GM18873 (cell line): Measurements from ENCODE around the gene ELOF1.
A peak's percentile ranks its signal among the peaks of the same experiment; 100 is the strongest.
"Not testable (repeated sequence)": the region's sequence is repeated elsewhere in the genome, so short reads cannot be mapped to it uniquely, and the experiment has no call there.

Experiments
- ATAC-seq: cut with Tn5 transposase; IDR thresholded peaks from one replicate; pipeline ENCODE4 v1.9.1; 2021; ENCODE audit warnings: mild to moderate bottlenecking, moderate library complexity, moderate number of reproducible peaks; ENCODE audit not compliant: unreplicated experiment, low FRiP score

The ELOF1 gene

DNA sequence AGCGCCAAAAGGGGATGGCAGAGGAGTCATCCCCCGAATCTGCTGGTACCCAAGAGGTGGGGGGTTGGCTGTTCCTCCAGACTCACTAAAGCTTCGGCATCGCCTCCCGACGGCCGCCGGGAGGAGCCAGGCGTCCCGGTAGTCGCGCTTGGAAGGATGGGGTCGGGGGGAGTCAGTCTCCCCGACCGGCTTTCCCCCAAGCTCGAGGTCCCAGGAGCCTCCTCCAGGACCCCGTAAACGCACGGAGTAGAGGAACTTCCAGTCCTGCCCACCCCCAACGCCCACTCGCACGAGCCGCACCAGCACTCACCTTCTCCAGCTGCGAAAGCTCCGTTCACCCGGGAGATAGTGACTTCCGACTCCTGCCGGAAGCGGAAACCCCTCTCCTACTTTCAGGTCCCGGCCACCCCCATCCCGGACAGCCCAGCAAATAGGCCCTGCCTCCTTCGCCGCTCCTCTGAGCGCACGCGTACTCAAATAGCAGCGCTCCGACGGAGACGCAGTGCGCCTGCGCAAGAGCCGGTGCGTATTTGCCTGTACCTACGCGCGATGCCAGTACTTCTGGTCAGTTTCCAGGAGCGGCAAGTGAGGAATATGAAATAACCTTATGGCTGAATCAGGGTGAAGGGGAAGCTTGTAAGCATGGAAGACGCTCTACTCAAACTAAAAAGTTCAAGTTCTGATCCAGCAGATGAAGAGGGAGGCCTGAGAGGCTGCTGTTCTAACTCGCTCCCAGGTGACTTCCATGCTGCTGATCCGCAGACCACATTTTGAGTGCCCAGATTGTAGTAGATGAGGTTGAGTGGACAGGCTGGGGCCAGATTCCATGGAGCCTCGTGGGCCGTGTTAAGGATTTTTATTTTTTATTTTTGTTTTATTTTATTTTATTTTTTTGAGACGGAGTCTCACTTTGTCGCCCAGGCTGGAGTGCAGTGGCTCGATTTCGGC is at the start of gene ELOF1:
Gene ELOF1 (minus strand): TSS at position 350 of the 948 bp plus-strand sequence. CDS start 4,883 bp downstream, outside the sequence.
- ATAC-seq: peak; percentile 73

DNA sequence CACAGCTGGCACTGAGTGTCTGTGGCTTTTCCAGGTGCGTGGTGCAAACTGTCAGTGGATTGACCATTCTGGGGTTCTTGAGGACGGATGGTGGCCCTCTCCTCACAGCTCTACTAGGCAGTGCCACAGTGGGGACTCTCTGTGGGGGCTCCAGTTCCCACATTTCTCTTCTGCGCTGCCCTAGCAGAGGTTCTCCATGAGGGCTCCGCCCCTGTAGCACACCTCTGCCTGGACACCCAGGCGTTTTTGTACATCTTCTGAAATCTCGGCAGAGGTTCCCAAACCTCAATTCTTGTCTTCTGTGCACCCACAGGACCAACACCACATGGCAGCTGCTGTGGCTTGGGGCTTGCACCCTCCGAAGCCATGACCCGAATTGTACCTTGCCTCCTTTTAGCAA is 47.5 kb upstream of the ELOF1 start:
- ATAC-seq: no peak

DNA sequence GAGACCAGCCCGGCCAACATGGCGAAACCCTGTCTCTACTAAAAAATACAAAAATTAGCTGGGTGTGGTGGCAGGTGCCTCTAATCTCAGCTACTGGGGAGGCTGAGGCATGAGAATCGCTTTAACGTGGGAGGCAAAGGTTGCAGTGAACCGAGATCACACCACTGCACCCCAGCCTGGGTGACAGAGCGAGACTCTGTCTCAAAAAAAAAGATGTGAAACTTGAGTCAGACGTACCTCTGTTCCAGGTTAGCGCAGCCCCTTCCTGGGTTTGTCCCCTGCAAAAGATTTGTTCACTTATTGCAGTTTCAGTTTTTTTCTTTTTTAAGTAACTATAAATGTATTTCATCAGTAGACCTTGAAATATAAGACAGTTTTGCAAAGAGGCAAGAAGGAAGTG is 40.7 kb upstream of the ELOF1 start:
- ATAC-seq: not testable (repeated sequence)

DNA sequence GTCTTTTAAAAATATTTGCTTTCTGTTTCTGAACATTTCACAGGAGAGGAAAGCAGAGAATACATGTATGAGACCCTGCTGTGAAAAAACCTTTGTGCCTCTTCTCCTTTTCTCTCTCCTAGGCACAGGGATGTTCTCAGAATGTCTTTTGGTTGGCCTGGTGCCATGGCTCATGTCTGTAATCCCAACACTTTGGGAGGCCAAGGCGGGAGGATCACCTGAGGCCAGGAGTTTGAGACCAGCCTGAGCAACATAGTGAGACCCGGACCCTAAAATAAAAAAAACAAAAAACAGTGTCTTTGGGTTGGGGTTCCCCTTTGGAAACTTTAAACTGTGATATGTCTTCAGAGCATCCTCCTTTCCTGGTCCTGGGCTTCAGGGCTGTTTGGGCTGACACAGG is 39.7 kb upstream of the ELOF1 start:
- no peak for ATAC-seq

DNA sequence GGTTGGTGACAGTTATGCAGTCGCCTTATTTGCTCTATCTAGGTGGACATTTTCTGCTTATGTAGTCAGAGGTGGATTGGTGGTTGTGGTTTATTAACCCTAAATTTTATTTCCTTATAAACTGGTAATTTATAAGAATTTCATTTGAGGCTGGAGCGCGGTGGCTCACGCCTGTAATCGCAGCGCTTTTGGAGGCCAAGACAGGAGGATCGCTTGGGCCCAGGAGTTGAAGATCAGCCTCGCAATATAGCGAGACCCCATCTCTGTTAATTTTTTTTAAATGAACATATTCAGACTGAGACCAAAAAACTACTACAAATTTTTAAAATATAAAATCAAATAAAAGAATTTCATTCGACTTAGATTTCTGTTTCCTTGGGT is 39.1 kb upstream of the ELOF1 start:
- ATAC-seq: no peak

DNA sequence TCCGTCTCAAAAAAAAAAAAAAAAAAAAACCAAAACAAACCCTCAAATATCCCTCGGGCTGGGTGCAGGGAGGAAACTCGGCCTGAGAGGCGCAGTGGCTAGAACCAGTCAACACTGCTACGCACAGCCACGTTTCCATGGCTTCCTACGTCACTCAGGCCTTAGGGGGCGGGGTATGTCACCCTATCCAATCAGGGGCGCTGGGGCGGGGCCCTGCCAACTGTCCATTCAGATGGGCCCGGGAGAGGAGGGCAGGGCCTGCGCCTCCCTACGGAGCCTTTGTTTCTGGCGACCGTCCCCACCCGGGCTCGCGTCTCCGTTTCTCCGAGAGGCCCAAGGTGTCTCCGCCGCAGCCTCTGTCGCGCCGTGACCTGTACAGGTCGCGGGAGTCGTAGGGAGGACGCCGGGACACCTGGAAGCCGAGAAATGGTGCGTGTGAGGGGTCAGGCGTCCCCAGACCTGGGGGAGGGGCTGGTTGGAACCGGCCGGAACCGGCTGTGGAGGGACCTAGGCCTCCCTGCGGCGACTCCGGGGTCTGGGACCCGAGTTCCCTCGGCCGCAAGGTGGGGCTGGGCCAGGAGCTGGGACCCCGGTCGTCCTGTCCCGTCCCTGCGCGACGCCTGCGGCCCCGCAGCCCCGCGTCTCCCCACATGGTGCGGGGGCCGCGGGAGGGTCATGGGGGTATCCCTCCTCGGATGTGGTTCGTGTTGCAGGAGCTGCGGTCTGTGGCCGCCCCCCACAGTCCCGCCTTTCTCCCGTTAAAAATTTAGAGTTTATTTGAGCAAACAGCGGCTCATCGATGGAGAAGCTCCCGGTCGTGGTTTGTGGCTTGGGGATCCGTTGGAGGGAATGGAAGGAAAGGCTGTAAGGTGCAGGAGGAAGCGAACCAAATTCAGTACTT is 38.4 kb upstream of the ELOF1 start, which contains the start of gene ZNF627:
Gene ZNF627 (plus strand): TSS at position 282 of the 901 bp plus-strand sequence. CDS start 145 bp downstream, at position 427.
- ATAC-seq: peak; percentile 97

DNA sequence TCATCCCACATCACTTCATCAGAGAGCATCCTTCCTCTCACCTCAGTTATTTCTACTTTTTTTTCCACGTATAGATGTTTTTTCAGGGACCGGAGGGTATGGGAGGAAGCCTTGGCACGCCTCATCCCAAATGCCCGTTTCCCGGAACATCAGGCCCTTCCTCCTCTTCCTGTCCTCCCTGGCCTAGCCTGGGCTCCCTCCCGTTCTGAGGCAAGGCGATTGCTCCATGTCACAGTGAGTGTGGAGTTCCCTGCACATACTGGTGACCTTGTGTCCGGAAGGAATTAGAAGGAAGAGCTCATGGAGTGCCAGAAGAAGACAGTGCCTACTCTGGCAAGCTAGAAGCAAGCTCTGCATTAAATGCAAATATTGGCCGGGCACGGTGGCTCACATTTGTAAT is 37.1 kb upstream of the ELOF1 start:
- ATAC-seq: no peak

DNA sequence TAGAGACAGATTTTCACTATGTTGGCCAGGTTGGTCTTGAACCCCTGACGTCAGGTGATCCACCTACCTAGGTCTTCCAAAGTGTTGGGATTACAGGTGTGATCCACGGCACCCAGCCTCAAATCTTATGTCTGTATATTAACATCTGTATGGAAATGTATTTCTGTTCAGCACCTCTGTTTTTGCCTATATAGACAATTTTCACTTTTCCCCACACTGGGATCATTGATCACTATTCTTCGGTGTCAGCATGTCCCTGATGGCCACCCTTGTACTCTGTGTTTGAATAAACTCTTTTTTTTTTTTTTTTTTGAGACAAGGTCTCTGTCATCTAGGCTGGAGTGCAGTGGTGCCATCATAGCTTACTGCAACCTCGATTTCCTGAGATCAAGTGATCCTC is 35.1 kb upstream of the ELOF1 start:
- no peak for ATAC-seq

DNA sequence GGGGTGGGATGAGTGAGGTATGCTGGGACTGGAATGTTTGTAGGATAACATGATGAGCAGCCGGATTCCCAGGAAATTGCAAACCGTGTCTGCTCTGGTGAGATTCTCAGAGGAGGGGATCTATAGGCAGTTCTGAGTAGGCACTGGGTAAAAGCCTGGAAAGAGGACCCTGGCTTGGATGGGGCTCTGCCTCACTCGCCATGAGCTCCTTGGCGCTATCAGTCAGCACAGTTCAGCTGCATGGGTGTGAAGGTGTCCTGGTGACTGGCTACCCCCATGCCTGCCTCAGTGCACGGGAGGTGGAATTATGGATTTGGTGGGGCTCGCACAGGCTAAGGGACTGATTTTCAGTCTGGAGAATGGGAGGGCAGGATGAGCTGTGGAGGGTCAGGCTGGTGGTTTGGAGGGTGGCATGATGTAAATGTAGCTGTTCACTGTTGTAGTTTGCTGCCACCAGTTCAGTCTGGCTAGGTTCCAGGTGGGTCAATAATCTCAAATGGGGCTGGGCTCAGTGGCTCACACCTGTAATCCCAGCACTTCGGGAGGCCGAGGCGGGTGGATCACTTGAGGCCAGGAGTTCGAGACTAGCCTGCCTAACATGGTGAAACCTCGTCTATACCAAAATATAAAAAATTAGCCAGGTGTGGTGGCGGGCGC is 29.1 kb upstream of the ELOF1 start:
- ATAC-seq: no peak

DNA sequence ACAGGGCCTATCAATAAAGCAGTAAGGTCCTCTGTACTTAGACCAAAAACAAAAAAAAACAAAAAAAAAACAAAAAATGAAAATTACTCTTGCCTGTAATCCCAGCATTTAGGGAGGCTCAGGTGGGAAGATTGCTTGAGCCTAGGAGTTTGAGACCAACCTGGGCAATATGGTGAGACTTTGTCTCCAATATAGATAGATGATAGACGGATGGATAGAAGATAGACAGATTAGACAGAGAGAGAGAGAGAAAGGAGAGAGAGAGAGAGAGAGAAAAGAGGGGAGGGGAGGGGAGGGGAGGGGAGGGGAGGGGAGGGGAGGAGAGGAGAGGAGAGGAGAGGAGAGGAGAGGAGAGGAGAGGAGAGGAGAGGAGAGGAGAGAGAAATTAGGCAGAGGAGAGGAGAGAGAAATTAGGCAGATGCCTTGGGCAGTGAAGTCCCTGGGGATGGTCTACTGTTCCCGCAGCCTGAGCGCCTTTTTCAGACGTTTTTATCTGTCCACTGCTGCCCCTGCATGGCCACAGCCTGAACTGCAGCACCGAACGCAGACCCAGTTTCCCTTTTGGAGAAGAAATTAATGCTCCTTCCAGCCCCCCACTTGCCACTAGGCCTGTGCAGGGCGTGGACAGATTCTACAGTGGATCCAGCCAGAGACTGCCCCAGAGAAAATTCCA is 28.4 kb upstream of the ELOF1 start:
- ATAC-seq: no peak

DNA sequence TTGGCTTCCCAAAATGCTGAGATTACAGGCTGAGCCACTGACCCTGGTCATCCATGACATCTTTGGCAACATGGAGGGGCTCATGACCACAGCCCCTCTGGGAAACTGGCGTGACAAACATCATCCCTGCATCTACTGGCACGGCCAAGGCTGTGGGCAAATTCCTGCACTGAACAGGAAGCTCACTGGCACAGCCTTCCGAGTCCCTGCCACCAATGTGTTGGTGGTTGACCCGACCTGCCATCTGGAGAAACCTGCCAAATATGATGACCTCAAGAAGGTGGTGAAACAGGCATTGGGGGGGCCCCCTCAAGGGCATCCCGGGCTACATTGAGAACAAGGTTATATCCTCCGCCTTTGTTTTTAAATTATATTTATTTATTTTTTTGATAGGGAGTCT is 27.3 kb upstream of the ELOF1 start:
- ATAC-seq: no peak

DNA sequence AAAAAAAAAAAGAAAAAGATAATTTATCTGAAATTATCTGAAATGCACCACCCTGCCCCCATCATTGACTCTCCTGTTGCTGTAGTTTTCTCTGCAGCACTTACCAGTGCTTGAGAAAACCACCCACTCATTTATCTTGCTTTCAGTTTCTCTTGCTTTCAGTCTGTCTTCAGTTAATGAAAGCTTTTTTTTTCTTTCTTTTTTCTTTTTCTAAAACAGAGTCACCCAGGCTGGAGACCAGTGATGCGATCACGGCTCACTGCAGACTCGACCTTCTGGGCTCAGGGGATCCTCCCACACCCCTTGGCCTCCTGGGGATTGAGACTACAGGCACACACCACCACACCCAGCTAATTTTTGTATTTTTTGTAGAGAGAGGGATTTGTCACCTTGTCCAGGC is 22.7 kb upstream of the ELOF1 start:
- ATAC-seq: peak; percentile 77

DNA sequence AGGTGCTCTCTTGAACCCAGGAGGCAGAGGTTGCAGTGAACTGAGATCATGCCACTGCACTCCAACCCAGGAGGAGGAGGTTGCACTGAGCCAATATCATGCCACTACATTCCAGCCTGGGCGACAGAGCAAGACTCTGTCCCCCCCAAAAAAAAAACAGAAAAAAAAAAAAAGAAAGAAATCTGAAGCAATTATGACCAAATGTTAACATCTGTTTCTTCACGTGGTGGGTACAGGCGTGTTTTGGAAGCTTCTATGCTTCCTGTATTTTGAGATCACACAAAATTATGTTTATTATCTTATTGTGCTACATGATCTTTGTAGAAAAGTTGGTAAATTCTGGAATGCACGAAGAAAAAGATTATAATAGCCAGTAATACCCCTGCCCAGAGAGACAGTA is 21.1 kb upstream of the ELOF1 start:
- no peak for ATAC-seq

DNA sequence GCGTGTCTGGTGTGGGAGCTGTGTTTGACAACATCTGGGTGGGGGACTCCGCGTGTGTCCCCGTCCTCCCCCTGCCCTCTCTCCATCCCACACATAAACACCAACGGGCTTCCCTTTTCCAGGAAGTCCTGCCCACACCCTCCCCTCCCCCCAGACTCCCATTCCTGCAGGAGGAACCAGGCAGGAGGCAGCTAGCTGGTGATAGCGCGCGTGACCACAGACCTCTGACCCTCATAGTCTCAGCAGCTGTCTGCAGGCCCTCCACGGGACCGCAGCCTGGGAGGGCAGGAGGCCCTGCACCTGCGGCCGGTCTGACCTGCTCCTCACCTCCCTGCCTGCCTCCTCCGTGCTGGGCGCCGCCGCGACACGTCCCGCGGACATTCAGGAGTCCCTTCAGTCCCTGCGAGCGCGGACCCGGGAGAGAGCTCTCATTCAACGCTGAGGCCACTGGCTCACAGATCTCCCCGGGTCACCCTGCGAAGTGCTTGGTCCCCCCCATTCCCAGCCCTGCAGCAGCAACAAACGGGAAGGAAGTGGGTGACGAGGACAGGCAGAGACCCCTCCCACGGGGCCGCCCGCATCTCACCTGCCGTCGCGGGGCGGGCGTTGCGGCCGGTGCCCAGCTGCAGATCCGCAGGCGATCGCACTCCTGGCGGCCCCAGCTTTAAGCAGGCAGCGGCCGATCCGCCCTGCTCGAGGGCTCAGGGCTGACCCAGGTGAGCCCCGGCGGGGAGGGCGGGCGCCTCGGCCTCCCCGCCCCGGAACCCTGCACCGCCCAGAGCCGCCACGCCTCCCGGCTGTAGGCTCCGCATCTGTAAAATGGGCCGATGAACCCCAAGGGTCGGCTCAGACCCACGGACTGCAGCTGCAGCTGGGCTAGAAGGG is 19.5 kb upstream of the ELOF1 start:
- no peak for ATAC-seq

DNA sequence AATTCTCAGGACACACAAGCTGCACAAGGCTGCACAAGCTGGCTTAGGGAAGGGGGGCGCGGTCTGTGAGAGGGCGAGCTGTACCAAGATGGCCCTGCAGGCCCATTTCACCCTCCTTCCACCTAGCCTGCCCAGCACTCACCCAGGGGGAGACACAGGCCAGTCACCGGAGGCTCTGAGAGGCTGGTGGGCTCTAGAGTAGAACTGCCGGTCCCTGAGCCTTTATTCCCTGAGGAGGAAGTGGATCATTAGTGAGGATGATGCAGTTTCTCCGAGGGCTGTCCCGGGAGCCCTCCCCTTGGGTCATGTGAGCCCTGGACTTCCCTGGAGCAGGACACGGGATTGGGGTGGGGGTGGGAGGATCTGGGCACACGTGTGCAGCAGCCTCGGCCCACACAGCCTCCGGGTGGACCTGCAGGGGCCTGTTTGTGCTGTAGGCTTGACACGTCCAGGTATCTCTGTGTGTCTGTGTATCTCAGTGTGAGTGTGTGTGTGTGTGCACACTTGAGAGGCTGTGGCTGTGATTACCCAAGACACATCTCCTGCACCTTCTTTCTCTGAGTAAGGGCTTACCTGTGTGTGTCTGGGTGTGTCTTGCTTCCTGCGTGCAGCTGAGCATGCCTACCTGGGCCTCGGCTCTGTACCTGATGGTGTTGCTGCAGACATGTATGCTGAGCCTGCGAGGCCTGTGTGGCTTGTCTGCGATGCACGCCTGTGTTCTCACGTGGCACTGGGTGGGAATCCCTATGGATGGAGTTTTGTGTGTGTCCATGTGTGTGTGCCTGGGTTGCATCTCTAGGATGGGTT is 18.6 kb upstream of the ELOF1 start, which contains the start of gene ACP5:
Gene ACP5 (minus strand): TSS at position 195 of the 807 bp plus-strand sequence. CDS start 328 bp downstream, outside the sequence.
- no peak for ATAC-seq

DNA sequence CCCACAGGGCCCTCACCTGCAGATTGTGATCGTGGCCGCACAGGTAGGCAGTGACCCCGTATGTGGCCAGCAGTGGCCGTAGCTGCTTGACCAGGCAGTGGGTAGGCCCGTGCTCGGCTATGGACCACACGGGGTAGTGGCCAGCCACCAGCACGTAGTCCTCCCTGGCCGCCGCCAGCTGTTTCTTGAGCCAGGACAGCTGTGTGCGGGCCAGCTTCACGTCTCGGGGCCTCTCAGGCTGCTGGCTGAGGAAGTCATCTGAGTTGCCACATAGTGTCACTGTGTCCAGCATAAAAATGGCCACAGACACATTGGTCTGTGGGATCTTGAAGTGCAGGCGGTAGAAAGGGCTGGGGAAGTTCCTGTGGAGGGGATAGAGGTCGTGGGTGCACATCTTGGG is 17.2 kb upstream of the ELOF1 start:
- ATAC-seq: no peak

DNA sequence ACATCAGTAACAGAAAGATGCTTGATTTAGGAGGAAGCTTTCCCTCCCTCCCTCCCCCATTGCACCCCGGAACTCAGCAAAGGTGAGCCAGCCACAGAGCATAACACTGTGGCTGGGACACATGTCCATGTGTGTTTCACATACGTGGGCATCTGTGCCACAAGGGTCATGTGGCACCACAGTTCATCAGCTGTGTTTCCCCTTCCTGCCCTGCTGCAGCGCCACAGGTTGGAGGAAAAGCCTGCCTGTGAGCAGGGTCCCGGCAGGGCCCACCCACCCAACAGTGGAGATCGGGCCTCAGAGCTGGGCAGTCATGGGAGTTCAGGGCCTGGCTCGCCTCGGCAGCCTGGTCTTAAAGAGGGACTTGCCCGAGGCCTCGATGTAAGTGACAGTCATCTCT is 15.7 kb upstream of the ELOF1 start:
- no peak for ATAC-seq

DNA sequence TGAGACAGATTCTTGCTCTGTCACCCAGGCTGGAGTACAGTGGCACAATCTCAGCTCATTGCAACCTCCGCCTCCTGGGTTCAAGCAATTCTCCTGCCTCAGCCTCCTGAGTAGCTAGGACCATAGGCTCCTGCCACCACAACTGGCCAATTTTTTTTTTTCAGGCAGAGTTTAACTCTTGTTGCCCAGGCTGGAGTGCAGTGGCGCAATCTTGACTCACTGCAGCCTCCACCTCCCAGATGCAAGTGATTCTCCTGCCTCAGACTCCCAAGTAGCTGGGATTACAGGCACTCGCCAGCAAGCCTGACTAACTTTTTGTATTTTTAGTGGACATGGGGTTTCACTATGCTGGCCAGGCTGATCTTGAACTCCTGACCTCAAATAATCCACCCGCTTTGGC is 14.7 kb upstream of the ELOF1 start:
- not testable (repeated sequence) for ATAC-seq
